HCT116 (cell line): ENCODE data around the gene LZTS3.

Experiments
- ELF1 ChIP-seq: IDR thresholded peaks from 2 replicates; pipeline ENCODE4 v1.6.1; 2012; ENCODE audit warnings: low read depth, borderline replicate concordance
- EZH2 ChIP-seq: fragments of 200-600 bp; sonication (generic); IDR thresholded peaks from 2 replicates; pipeline ENCODE4 v1.6.1; 2017; ENCODE audit warnings: antibody characterized with exemption, mixed run types
- POLR2A ChIP-seq: IDR thresholded peaks from 2 replicates; pipeline ENCODE4 v1.7.0; 2011; ENCODE audit warnings: borderline replicate concordance; ENCODE audit not compliant: insufficient read depth, insufficient read length; ENCODE audit errors: extremely low read depth
- POLR2AphosphoS5 ChIP-seq: IDR thresholded peaks from 2 replicates; pipeline ENCODE4 v1.6.1; 2011; ENCODE audit warnings: mild to moderate bottlenecking, low read depth, low read length, moderate library complexity
- RAD21 ChIP-seq: IDR thresholded peaks from 2 replicates; pipeline ENCODE4 v1.6.1; 2012; ENCODE audit warnings: low read depth, mild to moderate bottlenecking
- TCF7L2 ChIP-seq: IDR thresholded peaks from 2 replicates; pipeline ENCODE4 v1.7.0; 2011; ENCODE audit warnings: borderline replicate concordance, inconsistent platforms; ENCODE audit not compliant: insufficient read depth, insufficient read length; ENCODE audit errors: extremely low read depth
- YY1 ChIP-seq: IDR thresholded peaks from 2 replicates; pipeline ENCODE4 v1.6.1; 2011; ENCODE audit warnings: low read length, low read depth, moderate library complexity, mild to moderate bottlenecking; ENCODE audit not compliant: insufficient replicate concordance; ENCODE audit errors: extremely low read depth
- ZNF274 ChIP-seq: fragments of 200-500 bp; sonication (Bioruptor generic); IDR thresholded peaks from 2 replicates; pipeline ENCODE4 v1.6.1; 2014; ENCODE audit warnings: mild to moderate bottlenecking, low read depth, low read length, inconsistent platforms
- TF ChIP-seq, protein P1 (sequence below), 3 experiments: fragments of 200-600 bp in 1 of 3; sonication (generic) in 1 of 3; IDR thresholded peaks in 2 of 3; conservative IDR thresholded peaks in 1 of 3; 2 replicates each; pipeline ENCODE4 v1.5.1; 2012 to 2017; ENCODE audit warnings: low read depth in 2 of 3, low read length in 2 of 3, antibody characterized with exemption in 1 of 3, borderline replicate concordance in 1 of 3, control low read depth in 1 of 3, mild to moderate bottlenecking in 1 of 3, mixed read lengths in 1 of 3, mixed run types in 1 of 3, moderate library complexity in 1 of 3; ENCODE audit not compliant: insufficient read depth in 1 of 3

DNA sequence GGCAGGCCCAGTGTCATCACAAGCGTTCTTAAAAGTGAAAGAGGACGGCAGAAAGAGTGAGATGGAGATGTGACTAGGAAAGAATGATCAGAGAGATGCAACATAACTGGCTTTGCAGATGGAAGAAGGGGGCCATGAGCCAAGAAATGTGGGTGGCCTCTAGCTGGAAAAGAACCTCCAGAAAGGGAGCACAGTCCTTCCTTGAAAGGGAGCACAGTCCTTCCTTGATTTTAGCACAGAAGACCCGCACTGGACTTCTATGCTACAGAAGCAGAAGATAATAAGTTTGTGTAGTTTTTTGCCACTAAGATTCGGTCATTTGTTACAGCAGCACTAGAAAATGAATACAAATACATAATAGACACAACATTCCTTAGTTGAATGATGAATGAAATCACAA is 7.0 kb upstream of the LZTS3 start:
- TF ChIP-seq, protein P1, sequence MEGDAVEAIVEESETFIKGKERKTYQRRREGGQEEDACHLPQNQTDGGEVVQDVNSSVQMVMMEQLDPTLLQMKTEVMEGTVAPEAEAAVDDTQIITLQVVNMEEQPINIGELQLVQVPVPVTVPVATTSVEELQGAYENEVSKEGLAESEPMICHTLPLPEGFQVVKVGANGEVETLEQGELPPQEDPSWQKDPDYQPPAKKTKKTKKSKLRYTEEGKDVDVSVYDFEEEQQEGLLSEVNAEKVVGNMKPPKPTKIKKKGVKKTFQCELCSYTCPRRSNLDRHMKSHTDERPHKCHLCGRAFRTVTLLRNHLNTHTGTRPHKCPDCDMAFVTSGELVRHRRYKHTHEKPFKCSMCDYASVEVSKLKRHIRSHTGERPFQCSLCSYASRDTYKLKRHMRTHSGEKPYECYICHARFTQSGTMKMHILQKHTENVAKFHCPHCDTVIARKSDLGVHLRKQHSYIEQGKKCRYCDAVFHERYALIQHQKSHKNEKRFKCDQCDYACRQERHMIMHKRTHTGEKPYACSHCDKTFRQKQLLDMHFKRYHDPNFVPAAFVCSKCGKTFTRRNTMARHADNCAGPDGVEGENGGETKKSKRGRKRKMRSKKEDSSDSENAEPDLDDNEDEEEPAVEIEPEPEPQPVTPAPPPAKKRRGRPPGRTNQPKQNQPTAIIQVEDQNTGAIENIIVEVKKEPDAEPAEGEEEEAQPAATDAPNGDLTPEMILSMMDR (IDR thresholded peaks at IDR 0.05 in 2 of 3, conservative IDR thresholded peaks at IDR 0.05 in 1 of 3; ENCODE audit: borderline replicate concordance in 1 of 3, insufficient read depth in 1 of 3, low read depth in 2 of 3, low read length in 2 of 3), result no peak
- no peak for TF ChIP-seq POLR2A
- TF ChIP-seq ZNF274, result no peak
- no peak for TF ChIP-seq POLR2AphosphoS5
- no peak for TF ChIP-seq TCF7L2
- TF ChIP-seq YY1, result no peak
- TF ChIP-seq ELF1, result no peak
- no peak for TF ChIP-seq EZH2
- TF ChIP-seq RAD21, result no peak
